Activated naive CD8-positive, alpha-beta T cell (primary cell): Measurements from ENCODE around the gene CLEC4G.

Experiments used
- H3K27ac Mint-ChIP-seq: one replicate; pipeline ENCODE4 v1.8.0; 2021; ENCODE audit warnings: mixed read lengths
- H3K27me3 Mint-ChIP-seq: one replicate; pipeline ENCODE4 v1.8.0; 2021; ENCODE audit warnings: mixed read lengths
- H3K36me3 Mint-ChIP-seq: one replicate; pipeline ENCODE4 v1.8.0; 2021; ENCODE audit warnings: mixed read lengths
- H3K4me1 Mint-ChIP-seq: one replicate; pipeline ENCODE4 v1.8.0; 2021; ENCODE audit warnings: low read depth, mixed read lengths
- H3K4me3 Mint-ChIP-seq: one replicate; pipeline ENCODE4 v1.8.0; 2021; ENCODE audit warnings: mild to moderate bottlenecking, mixed read lengths
- H3K9me3 Mint-ChIP-seq: one replicate; pipeline ENCODE4 v1.8.0; 2021; ENCODE audit warnings: low read depth, mixed read lengths

CLEC4G gene

DNA sequence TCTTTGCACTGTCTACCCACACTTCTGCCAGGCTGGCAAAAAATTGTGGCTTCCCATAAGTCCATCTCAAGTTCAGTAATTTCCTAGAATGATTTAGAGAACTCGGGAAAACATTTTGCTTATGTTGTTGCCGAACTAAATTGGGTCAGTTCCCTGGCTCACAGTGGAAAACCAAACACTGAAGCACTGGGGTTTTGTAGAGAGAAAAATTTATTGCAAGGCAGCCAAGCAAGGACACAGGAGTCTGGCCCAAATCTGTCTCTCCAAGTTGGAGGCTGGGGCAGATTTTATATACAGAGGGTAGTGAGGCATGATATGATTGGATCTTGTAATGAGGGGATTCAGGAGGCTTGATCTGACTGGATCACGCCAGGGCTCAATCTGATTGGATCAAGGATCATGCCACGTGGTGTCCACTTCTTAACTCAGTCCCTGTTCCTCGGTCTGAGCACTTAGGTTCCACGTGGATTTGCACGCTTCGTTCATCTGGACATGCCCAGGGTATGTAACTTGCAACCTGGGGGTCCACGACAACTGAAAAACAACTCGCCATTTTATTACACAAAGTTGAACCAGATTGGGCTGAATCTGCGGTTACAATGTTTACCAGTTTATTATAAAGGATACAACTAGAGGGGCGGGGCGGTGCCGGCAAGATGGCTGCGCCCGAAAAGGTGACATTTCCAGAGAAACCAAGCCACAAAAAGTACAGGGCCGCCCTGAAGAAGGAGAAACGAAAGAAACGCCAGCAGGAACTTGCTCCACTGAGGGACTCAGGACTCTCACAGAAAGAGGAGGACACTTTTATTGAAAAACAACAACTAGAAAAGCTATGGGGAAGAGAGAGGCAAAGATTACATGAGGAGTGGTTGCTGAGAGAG, 8.1 kb upstream of the CLEC4G start:
- H3K36me3 Mint-ChIP-seq, result no peaks in the 10 kb centered on the region
- peaks cover 7% of the 10 kb centered on the region for H3K4me1 Mint-ChIP-seq
- H3K9me3 Mint-ChIP-seq, result no peaks in the 10 kb centered on the region
- H3K4me3 Mint-ChIP-seq, result no peak overlapping the region
- peaks cover 3% of the 10 kb centered on the region for H3K27me3 Mint-ChIP-seq
- no peak overlapping the region for H3K27ac Mint-ChIP-seq

DNA sequence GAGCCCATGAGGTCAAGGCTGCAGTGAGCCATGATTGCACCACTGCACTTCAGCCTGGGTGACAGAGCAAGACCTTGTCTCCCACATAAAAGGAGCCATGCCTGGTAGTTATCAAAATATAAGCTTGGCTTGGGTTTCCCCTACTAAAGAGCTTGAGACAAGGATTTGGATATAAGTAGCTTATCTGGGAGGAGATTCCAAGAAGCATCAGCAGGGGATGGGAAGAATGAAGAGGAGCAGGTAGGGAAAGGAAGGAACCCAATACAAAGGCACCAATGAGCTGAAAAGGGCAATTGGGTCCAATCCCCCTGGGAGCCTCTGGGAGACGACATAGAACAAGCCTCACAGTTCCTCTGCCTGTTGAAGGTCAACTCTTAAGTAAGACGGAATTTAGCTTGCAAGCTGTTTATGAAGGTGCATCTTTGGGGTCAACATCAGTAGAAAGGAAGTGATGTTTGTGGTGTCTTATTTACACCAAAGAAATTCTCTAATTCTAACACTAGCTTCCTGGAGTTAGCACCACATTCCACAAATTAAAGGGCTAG, 7.4 kb upstream of the CLEC4G start:
- Mint-ChIP-seq H3K27me3 (peaks cover 3% of the 10 kb centered on the region), H3K9me3 (no peaks in the 10 kb centered on the region), H3K4me3 (no peak overlapping the region), H3K4me1 (peaks cover 7% of the 10 kb centered on the region), H3K27ac (no peak overlapping the region), H3K36me3 (no peaks in the 10 kb centered on the region)

DNA sequence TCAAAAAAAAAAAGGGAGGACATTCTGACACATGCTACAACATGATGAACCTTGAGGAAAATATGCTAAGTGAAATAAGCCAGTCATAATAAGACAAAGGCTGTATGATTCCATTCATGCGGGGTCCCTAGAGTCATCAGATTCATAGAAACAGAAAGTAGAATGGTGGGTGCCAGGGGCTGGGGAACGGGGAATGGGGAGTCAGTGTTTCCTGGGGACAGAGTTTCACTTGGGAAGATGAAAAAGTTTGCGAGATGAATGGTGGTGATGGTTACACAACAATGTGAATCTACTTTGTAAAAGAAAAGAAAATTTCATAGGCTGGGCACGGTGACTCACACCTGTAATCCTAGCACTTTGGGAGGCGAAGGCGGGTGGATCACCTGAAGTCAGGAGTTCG, 6.1 kb upstream of the CLEC4G start:
- Mint-ChIP-seq H3K27ac (peak overlapping the region; percentile 1), H3K36me3 (no peaks in the 10 kb centered on the region), H3K9me3 (no peaks in the 10 kb centered on the region), H3K4me3 (no peak overlapping the region), H3K4me1 (peaks cover 3% of the 10 kb centered on the region), H3K27me3 (peaks cover 3% of the 10 kb centered on the region)

DNA sequence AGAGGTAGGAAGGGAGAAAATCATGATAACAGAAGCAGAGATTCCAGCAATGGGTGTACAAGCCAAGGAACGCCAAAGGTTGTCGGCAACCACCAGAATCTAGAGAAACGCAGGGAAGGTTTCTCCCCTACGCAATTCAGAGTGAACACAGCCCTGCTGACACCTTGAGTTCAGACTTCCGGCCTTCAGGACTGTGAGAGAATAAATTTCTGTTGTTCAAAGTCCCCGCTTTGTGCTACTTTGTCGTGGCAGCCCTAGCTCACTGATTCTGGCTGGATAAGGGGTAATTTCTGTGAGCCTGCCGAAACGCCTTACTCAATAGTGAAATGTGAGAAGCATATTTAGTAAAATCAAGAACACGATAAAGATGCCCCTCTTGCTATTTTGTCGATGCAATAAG, 5.3 kb upstream of the CLEC4G start:
- Mint-ChIP-seq H3K4me1 (peaks cover 3% of the 10 kb centered on the region), H3K36me3 (no peaks in the 10 kb centered on the region), H3K27me3 (peaks cover 3% of the 10 kb centered on the region), H3K9me3 (no peaks in the 10 kb centered on the region), H3K27ac (no peak overlapping the region), H3K4me3 (no peak overlapping the region)

DNA sequence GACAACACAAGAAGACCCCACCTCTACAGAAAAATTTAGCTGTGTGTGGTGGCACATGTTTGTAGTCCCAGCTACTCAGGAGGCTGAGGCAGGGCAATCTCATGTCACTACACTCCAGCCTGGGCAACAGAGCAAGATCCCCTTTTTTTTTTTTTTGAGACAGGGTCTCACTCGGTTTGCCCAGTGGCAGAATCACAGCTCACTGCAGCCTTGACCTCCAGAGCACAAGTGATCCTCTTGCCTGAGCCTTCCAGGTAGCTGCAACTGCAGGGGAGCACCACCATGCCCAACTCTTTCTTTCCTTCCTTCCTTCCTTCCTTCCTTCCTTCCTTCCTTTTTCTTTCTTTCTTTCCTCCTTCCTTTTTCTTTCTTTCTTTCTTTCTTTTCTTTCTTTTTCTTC, 4.2 kb upstream of the CLEC4G start:
- H3K27me3 Mint-ChIP-seq, result peaks cover 2% of the 10 kb centered on the region
- H3K9me3 Mint-ChIP-seq, result no peaks in the 10 kb centered on the region
- no peak overlapping the region for H3K4me3 Mint-ChIP-seq
- peaks cover 3% of the 10 kb centered on the region for H3K4me1 Mint-ChIP-seq
- H3K36me3 Mint-ChIP-seq, result no peaks in the 10 kb centered on the region
- no peak overlapping the region for H3K27ac Mint-ChIP-seq

DNA sequence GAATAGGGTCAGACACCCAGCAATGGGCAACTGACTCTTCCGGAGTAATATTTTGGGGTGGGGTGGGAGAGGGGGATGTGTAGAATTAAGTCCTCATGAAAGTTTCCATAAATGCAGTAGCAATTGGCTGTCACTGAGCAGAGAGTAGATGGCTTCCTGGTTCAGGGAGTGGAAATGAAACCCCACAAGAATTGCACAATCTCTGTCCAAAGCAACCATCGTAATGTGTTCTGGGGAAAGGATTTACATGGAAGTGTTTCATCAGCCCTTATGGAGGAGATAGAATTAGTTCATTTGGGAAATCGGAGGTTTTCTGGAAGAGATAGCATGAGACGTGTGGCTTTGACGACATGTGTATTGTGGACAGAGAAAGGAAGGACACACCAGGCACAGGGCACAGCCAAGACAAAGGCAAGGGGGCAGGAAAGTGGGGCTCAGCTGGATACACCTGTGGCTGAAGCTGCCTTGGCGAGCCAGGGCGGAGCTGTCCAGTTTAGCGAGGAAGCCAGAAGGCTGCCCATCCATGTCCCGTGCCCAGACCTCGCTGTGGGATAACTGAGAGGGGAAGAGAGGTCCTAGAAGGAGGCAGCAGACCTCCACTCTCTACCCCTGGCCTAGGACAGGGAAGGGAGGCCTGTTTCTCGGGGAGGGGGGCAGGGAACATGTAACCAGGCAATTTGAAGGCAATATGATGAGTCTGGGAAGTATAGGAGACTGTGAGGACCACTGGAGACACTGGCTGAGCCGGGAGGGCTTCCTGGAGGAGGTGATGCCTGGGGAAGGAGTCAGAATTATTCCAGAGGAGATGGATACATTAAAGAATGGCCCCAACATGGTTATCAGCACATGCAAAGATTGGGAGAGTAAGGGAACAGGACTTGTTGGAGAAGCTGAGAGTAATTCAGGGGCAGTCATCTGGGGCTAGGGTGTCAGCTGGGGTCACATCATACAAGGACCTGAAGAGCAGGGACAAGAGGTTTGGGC, 2.6 kb upstream of the CLEC4G start:
- H3K4me1 Mint-ChIP-seq, result peaks cover 9% of the 10 kb centered on the region
- H3K27me3 Mint-ChIP-seq, result peaks cover 5% of the 10 kb centered on the region
- H3K36me3 Mint-ChIP-seq, result no peaks in the 10 kb centered on the region
- H3K27ac Mint-ChIP-seq, result no peak overlapping the region
- no peak overlapping the region for H3K4me3 Mint-ChIP-seq
- H3K9me3 Mint-ChIP-seq, result no peaks in the 10 kb centered on the region

DNA sequence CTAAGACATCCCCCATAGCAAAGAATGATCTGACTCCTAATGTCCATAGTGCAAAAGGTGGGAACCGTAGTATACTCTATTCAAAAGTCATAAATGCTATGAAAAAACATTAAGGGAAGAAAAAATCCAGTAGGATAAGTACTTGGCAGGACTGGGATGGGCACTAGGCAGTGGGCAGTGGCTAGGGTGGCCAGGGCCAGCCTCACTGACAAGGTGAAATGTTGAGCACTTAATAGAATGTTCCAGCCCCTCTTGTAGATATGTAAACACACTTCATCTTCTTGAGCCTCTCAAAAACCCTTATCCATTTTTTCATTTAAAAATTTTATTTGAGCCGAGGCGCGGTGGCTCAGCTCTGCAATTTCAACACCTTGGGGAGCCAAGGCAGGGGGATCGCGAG, 1.5 kb upstream of the CLEC4G start:
- no peak overlapping the region for H3K4me3 Mint-ChIP-seq
- no peak overlapping the region for H3K27ac Mint-ChIP-seq
- H3K36me3 Mint-ChIP-seq, result peaks cover under 1% of the 10 kb centered on the region
- no peaks in the 10 kb centered on the region for H3K9me3 Mint-ChIP-seq
- H3K4me1 Mint-ChIP-seq, result peaks cover 16% of the 10 kb centered on the region
- peaks cover 15% of the 10 kb centered on the region for H3K27me3 Mint-ChIP-seq

DNA sequence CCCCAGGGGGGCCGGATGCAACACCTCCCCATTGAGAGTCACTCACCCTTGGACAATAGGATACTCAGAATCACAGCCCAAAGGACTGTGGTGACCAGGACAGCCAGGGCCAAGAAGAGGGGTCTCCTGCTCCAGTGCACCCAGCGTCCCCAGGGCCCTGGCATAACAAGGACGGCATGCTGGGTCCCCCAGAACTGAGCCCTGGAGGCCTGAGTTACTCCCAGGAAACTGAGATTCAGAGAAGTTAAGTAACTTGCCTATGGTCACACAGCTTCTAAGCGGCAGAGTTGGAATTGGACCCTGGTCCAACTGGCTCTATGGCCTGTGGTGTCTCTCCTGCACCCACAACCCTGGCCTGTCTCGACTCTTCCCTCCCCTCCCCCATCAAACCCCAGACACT, 295 bp downstream of the CLEC4G start:
- Mint-ChIP-seq H3K9me3 (no peaks in the 10 kb centered on the region), H3K27ac (no peak overlapping the region), H3K4me1 (peaks cover 12% of the 10 kb centered on the region), H3K4me3 (no peak overlapping the region), H3K27me3 (peaks cover 23% of the 10 kb centered on the region), H3K36me3 (peaks cover 3% of the 10 kb centered on the region)

DNA sequence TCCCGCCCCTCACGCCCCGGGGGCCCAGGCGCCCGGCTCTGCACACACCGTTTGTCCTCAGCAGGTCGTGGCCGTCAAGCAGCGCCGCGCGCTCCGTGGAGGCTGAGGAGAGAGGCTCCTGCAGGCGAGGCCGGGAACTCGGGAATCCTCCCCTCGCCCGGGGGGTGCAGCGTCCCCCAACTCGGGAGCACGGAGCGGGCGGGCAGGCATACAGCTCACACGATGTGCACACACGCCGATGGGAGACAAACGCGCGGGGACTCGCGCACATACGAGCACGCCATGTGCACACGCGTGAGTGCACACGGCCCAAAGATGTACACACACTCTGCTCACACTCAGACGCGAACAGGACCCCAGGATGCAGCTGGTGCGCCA, 703 bp downstream of the CLEC4G start:
- peaks cover 3% of the 10 kb centered on the region for H3K36me3 Mint-ChIP-seq
- H3K27ac Mint-ChIP-seq, result no peak overlapping the region
- no peak overlapping the region for H3K4me3 Mint-ChIP-seq
- peaks cover 23% of the 10 kb centered on the region for H3K27me3 Mint-ChIP-seq
- H3K9me3 Mint-ChIP-seq, result no peaks in the 10 kb centered on the region
- peaks cover 12% of the 10 kb centered on the region for H3K4me1 Mint-ChIP-seq

DNA sequence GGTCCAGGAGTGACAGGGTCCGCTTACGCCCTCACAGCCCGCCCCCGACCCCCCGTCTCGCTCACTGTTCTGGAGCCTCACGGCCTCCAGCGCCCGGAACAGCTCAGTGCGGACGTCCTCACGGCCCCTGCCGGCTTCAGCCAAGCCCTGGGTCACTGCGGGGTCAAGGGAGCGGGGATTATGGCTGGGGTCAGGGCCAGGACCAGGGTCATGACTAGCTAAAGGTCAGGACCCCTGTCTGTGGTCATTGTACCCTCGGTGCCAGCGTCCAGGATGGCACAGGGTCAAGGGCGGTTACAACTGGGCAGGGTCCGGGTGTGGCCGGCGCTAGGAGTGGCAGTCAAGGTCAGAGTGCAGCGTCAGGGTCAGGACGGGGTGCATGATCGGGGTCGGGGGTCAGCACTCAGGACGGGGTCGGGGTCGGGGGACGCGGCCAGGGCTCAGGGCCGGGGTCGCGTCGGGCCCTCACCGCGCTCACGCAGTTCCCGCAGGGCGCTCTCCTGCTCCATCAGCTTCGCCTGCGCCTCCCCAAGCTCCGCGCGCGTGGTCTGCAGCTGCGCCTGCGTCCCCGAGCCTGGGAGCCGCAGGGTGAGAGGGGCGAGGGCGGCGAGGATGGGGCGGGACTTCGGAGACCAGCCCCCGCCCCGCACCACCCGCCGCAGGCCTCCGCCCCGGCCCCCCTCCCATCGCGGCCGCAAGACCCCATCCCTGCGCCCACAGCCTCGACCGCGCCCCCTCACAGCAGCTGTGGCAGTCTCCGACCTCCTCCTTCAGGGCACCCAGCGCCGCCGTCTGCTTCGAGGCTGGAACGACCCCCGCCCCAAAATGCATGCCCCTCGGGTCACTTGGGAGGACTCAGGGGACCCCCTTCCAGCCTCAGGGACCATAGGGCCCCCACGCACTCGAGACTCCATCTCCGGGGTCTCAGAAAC, 1.4 kb downstream of the CLEC4G start:
- Mint-ChIP-seq H3K36me3 (peaks cover 3% of the 10 kb centered on the region), H3K27me3 (peaks cover 23% of the 10 kb centered on the region), H3K4me3 (no peak overlapping the region), H3K27ac (no peak overlapping the region), H3K4me1 (peaks cover 12% of the 10 kb centered on the region), H3K9me3 (no peaks in the 10 kb centered on the region)

DNA sequence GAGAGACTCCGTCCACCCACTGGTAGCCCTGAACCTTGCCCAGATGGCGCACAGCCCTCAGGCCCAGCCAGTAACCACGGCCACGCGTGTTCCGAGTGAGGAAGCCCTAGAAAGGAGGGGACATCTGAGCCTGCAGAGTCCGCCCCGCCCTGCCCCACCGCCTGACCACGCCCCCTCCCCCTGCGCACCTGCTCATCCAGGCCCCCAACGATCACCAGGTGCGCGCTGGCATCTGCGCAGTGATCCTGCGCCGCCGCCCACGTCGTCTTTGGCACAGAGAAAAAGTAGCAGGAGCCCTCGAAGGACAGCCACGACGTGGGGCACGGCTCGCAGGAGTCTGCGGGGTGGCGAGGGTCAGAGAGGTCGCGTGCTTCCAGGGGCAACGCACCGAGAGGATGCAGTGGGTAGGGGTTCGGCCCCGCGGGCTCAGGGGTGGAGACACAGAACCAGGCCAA, 2.1 kb downstream of the CLEC4G start:
- H3K27me3 Mint-ChIP-seq, result peaks cover 23% of the 10 kb centered on the region
- H3K36me3 Mint-ChIP-seq, result peaks cover 3% of the 10 kb centered on the region
- peaks cover 12% of the 10 kb centered on the region for H3K4me1 Mint-ChIP-seq
- H3K9me3 Mint-ChIP-seq, result no peaks in the 10 kb centered on the region
- H3K4me3 Mint-ChIP-seq, result peak overlapping the region; percentile 60
- H3K27ac Mint-ChIP-seq, result no peak overlapping the region

DNA sequence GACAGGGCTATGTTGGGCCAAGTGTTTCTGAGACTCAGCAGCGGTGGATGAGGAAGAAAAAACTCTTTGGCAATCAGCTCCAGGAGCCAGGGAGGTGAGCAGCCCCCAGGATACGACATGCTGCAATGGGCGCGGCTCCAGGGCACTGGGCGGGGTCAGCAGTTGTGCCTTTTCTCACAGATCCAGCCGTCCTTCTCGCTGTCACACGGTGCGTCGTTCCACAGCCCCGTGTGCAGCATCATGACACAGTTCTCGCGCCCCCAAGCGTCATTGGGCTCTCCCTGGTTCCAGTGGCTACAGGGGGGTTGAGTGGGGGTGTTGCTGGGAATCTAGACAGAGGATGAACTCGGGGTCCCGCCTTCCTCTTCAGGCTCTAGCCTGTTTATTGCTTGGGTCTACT, 2.7 kb downstream of the CLEC4G start:
- Mint-ChIP-seq H3K27me3 (peaks cover 23% of the 10 kb centered on the region), H3K27ac (no peak overlapping the region), H3K4me1 (peaks cover 12% of the 10 kb centered on the region), H3K9me3 (no peaks in the 10 kb centered on the region), H3K4me3 (no peak overlapping the region), H3K36me3 (peaks cover 3% of the 10 kb centered on the region)

DNA sequence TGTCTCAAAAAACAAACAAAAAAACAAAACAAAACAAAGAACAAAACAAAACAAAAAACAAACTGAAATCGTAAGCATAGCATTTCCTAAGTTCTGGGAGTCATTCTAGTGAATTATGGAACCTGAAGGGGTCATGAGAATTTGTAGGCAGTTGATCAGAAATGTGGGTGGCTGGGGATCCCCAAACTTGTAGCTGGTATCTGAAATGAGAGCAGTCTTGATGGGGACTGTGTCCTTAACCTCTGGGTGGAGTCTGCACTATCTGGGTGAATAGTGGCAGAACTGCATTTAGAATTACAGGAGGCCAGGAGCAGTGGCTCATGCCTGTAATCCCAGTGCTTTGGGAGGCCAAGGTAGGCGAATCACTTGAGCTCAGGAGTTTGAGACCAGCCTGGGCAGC, 6.1 kb downstream of the CLEC4G start:
- peaks cover 3% of the 10 kb centered on the region for H3K36me3 Mint-ChIP-seq
- no peak overlapping the region for H3K27ac Mint-ChIP-seq
- H3K9me3 Mint-ChIP-seq, result no peaks in the 10 kb centered on the region
- H3K4me3 Mint-ChIP-seq, result no peak overlapping the region
- peaks cover 12% of the 10 kb centered on the region for H3K4me1 Mint-ChIP-seq
- H3K27me3 Mint-ChIP-seq, result peaks cover 21% of the 10 kb centered on the region

DNA sequence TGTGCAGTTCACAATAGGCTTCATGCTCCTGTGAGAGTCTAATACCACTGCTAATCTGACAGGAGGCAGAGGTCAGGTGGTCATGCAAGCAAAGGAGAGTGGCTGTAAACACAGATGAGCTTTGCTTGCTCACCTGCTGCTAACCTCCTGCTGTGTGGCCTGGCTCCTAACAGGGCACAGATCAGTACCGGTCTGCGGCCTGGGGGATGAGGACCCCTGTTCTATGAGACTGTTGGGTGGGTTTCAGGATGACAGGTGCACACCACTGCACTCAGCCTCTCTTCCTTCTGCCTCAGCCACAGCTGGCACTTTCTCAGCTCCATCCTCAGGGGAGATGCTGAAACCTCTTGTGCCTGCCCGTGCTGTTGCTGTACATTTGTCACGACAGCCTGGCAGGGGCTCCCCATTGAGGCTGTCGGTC, 9.7 kb downstream of the CLEC4G start:
- H3K9me3 Mint-ChIP-seq, result no peaks in the 10 kb centered on the region
- H3K36me3 Mint-ChIP-seq, result no peaks in the 10 kb centered on the region
- H3K27ac Mint-ChIP-seq, result no peak overlapping the region
- H3K27me3 Mint-ChIP-seq, result no peaks in the 10 kb centered on the region
- peaks cover 14% of the 10 kb centered on the region for H3K4me1 Mint-ChIP-seq
- no peak overlapping the region for H3K4me3 Mint-ChIP-seq
